HG02870 (cell line): ENCODE measurements around the gene SLC36A1.
"Not testable (repeated sequence)": the region's sequence is repeated elsewhere in the genome, so short reads cannot be mapped to it uniquely, and the experiment has no call there.

Source experiments
- ATAC-seq: cut with Tn5 transposase; IDR thresholded peaks from one replicate; pipeline ENCODE4 v1.9.1; 2021; ENCODE audit warnings: mild to moderate bottlenecking, moderate library complexity; ENCODE audit not compliant: unreplicated experiment

SLC36A1 gene

GRCh38 chr5:151447174-151448037, at the start of gene SLC36A1:
SLC36A1 (plus strand) TSS chr5:151447603; CDS start chr5:151458793, 11,190 bp downstream.
- ATAC-seq: peak; percentile 47

DNA sequence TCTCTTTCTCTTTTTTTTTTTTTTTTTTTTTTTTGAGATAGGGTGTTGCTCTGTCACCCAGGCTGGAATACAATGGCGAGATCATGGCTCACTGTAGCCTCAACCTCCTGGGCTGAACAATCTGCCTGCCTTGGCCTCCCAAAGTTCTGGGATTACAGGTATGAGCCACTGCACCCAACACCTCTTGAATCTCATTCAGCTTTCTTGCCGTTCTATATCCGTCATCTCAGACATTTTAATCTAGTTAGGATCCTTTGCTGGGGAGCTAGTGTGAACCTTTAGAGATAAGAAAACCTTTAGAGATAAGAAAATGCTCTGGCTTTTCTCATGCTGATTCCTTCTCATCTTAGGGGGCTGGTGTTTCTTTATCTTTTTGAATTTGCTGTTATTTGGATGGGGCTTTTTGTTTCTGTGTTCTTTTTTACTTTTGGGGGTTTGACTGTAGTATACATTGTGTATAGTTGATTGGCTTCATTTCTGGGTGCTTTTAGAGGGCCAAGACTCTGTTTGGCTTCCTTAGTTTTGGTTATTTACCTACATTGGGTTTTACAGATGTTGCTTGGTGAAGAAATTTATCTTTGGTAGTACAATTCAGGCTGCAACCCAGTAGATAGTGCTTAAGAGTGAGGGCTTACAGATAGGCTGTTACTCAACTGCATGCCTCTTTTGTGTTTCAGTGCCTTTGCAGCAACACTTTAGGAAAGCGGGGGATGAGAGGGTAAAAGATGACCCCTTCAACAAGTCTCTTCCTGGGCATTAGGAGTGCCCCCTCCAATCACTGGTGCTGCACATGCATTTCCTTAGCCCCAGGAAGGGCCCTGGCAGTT, 41.9 kb upstream of the SLC36A1 start:
- ATAC-seq: no peak

- peak; percentile 72 for ATAC-seq
Observed at GRCh38 chr5:151406322-151406947, 41.0 kb upstream of the SLC36A1 start.

DNA sequence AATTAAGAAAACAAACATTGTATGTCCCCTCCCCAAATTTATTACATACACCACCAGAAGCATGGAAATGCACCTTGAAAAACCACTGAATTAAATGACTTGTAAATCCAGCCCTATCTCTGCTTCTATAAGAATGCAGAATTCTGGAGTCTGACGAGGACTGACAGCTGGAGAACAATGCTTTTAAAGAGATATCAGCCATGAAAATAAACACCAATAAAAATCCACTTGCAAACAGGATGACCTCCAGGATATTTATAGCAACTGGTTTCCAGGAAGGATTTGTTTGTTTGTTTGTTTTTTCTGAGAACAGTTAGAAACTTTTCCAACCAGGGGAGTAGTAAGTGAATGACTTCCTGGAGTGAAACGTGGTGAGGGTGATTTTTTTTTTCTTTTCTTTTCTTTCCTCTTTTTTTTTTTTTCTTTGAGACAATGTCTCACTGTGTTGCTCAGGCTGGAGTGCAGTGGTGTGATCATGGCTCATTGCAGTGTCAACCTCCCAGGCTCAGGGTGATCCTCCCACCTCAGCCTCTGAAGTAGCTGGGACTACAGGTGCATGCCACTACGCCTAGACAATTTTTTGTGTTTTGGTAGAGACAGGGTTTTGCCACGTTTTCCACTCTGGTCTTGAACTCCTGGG, 38.7 kb upstream of the SLC36A1 start:
- no peak for ATAC-seq

DNA sequence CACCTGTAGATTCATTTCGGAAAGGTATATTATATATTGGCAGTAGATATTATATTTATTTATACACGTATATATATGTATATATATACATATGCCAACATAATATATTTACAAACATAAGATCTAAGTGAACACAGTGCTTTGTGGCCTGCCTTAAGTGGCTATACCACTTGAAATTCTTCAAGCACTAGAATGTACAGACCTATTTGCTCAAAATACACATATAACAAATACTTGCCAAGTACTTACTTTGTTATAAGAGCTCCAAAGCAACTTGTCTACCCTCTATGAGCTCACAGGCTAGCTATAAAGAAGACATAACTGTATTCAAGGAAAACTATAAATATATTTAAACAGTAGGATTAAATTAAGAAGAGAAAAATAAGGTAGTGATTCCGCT, 33.6 kb upstream of the SLC36A1 start:
- no peak for ATAC-seq

GRCh38 chr5:151414536-151414935, 32.9 kb upstream of the SLC36A1 start:
- ATAC-seq: no peak

DNA sequence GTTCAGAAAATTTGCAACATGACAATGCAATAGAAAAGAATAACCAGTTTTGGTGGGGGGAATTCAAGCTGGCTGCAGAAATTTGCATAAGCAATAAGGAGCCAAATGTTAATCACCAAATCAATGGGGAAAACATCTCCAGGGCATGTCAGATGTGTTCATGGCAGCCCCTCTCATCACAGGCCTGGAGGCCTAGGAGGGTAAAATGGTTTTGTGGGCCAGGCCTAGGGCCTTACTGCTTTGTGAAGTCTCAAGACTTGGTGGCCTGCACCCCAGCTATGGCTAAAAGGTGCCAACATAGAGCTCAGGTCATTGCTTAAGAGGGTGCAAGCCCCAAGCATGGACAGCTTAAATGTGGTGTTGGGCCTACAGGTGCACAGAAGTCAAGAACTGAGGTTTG, 29.7 kb upstream of the SLC36A1 start:
- no peak for ATAC-seq

- no peak for ATAC-seq
Observed at GRCh38 chr5:151420127-151420526, 27.3 kb upstream of the SLC36A1 start.

DNA sequence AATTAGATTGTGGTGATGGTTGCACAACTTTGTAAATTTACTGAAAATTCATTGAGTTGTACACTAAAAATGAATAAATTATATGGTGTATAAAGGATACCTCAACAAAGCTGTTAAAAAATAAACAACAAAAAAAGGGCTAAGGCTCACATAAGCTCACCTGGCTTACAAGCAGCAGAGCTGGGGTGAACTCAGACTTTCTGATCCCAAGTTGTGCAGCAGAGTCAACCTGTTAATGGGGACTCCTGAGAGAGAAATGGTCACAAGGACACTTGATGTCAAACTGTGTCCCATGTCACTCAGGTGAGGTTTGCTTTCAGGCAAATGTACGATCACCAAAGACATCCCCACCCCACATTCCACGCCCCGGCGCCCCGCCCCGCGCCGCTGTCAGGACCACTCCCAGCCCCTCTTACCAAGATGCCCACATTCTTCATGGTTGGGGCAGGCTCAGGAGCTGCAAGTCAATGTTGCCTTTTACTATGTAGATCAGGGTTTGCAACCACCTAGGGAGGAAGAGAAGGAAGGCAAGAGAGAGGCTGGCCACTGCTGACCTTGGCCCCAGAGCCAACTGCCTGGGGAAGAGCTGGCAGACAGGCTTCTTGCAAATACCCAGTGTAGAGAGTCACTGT, 22.4 kb upstream of the SLC36A1 start:
- ATAC-seq: no peak

- ATAC-seq: not testable (repeated sequence)
Observed at GRCh38 chr5:151426347-151426746, 21.1 kb upstream of the SLC36A1 start.

- peak; percentile 99 for ATAC-seq
Observed at GRCh38 chr5:151427258-151427657, 20.1 kb upstream of the SLC36A1 start.

DNA sequence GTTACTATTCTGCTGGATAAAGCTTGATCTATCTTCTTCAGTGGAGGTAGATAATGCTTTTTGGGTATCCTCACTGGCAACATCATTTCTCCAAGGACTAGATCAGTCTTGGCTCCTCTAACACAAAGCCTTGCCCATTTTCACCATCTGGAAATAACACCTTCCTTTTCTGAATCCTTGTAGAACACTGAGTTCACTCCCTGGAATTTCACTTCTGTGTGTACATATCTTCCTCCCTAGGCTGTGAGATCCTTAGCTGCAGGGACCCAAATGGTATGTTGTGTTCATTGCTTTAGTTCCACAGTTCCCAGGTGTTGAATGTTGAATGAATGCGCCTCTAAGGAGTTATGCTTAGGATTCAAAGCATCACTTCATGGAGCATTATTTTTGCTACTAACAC, 16.7 kb upstream of the SLC36A1 start:
- ATAC-seq: no peak

- ATAC-seq: no peak
Observed at GRCh38 chr5:151431666-151432065, 15.7 kb upstream of the SLC36A1 start.

- ATAC-seq: no peak
Observed at GRCh38 chr5:151432210-151432609, 15.2 kb upstream of the SLC36A1 start.

DNA sequence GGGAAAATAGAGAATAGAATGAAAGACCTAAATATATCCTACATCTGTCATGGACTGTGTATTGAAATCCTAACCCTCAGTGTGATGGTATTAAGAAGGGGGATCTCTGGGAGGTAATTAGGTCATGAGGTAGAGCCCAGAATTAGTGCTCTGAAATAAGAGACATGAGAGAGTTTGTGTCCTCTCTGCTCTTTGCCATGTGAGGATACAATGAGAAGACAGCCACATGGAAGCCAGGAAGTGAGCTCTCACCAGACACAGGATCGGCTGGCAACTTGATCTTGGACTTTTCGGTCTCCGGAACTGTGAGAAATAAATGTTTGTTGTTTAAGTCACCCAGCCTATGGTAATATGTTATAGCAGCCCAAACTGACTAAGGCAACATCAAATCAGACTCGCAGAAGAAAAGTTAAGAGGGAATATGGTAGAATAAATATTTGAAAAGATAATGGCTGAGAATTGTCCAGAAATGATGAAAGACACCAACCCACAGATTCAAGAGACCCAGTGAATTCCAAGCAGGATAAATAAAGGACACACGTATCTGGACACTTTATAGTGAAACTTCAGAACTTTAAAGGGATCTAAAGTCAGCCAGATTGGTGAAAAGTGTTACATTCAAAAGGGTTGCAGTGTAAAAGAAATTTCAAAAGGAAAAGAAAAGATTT, 12.7 kb upstream of the SLC36A1 start:
- no peak for ATAC-seq

DNA sequence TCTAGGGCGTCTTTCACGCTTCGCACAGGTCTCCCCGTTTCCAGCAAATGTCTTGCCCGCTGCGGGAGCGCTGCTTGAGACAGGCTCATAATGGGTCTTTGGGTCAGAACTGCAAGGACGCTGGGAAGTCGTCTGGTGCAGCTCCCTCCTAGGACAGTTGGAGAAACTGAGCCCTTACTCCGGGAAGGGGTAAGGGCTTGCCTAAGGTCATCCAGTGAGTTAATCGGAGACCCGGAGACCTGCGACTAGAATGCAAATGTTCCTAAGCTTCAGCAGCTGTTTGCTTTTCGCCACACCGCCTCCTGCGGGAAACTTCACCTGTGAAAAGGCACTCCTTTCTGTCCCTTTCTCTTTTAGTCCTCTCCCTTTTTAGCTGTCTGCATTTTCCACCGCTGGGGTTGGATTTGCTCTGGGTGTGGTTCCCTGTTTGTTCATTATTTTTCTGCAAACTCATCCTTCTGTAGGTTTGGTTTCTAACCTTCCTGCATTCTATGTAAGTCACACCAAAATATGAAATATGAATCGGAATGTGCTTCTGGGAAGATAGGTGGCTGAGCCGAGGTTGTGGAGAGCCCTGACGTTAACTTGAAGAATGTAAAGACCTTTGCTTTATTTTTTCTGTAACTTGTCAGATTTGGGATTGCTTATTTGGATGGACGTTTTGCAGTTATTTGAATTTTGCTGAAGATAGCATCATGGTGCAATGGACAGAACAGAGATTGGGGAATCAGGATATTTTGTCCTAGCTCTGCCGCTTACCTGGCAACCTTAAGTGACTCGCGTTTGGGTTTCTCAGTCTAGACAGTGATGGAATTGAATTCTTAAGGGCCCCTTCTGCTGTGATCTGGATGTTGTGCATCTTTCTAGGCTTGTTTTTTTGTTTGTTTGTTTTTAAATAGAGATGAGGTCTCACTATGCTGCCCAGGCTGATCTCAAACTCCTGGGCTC, 909 bp downstream of the SLC36A1 start:
- no peak for ATAC-seq

GRCh38 chr5:151449297-151449696, 1.9 kb downstream of the SLC36A1 start:
- ATAC-seq: no peak

GRCh38 chr5:151449839-151450238, 2.4 kb downstream of the SLC36A1 start:
- ATAC-seq: no peak

GRCh38 chr5:151450605-151451004, 3.2 kb downstream of the SLC36A1 start:
- ATAC-seq: no peak
